NCI-H524 (cell line): ENCODE measurements around the gene ATP11A.
A peak's percentile ranks its signal among the peaks of the same experiment; 100 is the strongest.

Experiments used
- DNase-seq, 2 experiments: peaks; one replicate each; lab custom pipeline; 2025; lab: John Stamatoyannopoulos, UW

Gene ATP11A

GRCh38 chr13:112907871-112908331 is 218.1 kb downstream of the ATP11A start:
- DNase-seq: no peak

- DNase-seq: no peak
Observed at GRCh38 chr13:112908342-112908741, 218.5 kb downstream of the ATP11A start.

GRCh38 chr13:112910016-112910415 is 220.2 kb downstream of the ATP11A start:
- DNase-seq: no peak

DNA sequence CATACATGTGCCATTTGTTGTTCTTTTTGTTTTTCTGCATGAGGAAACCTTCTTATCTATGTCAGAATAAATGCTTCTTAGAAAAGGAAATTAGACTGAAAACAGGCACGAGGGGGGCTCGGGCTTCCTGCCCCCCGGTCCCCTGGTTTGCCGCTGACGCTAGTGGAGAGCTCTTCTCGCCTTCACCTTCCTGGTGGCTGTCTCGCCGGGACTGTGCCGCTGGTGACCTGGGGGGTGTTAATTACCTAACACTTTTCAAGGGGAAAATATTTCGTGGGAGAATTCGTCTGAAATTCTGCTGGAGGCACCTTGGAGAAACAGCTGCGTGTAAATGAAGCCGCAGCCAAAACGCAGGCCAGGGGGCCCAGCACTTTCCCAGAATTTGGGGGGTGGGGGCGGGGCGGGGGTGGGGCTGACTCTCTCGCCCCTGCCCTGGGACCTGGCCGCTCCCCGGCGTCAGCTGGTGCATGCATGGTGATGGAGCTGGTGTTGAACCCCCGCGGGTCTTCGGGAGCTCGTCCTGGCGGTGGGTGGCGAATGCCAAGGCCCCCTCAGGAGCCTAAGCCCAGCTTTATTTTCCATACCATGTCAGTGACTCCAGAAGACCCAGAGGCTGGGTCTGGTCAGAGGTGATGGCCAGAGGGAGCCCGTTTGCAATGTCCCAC is 220.9 kb downstream of the ATP11A start:
- no peak for DNase-seq

- no peak for DNase-seq
Observed at GRCh38 chr13:112911285-112911701, 221.5 kb downstream of the ATP11A start.

GRCh38 chr13:112911883-112912282 is 222.0 kb downstream of the ATP11A start:
- no peak for DNase-seq

DNA sequence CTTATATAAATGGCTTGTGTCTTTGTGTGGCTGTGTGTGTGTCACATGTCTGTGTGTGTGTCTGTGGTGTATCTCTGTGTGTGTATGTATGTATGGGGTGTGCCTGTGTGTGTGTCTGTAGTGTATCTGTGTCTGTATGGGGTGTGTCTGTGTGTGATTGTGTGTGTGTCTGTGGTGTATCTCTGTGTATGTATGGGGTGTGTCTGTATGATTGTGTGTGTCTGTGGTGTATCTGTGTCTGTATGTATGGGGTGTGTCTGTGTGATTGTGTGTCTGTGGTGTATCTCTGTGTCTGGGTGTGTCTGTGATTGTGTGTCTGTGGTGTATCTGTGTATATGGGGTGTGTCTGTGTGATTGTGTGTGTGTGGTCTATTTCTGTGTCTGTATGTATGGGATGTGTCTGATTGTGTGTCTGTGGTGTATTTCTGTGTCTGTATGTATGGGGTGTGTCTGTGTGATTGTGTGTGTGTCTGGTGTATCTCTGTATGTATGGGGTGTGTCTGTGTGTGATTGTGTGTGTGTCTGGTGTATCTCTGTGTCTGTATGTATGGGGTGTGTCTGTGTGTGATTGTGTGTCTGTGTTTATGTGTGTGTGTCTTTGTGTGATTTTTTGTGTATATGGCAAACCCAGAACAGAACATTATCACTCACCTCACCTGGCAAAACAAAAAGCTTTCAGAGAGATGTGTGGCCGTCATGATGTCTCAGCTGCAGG is 223.0 kb downstream of the ATP11A start:
- DNase-seq: no peak

DNA sequence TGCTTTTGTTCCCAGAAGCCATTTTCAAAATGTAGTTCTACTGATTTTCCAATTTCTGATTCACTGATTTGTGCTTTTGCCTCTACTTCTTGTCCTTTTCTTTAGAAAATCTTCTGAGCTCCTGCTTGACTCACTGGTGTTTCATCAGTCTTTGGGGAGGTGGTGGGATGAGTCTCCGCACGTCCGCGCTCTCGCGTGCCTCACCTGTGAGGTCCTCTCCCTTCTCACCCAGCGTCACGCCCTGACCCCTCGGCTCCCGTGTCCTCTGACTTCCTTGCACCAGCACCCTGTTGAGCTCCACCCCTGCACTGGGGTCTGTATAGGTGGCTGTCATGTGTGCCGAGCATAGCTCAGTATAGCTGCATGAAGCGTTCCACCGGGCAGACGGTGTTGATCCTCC is 226.5 kb downstream of the ATP11A start:
- no peak for DNase-seq

DNA sequence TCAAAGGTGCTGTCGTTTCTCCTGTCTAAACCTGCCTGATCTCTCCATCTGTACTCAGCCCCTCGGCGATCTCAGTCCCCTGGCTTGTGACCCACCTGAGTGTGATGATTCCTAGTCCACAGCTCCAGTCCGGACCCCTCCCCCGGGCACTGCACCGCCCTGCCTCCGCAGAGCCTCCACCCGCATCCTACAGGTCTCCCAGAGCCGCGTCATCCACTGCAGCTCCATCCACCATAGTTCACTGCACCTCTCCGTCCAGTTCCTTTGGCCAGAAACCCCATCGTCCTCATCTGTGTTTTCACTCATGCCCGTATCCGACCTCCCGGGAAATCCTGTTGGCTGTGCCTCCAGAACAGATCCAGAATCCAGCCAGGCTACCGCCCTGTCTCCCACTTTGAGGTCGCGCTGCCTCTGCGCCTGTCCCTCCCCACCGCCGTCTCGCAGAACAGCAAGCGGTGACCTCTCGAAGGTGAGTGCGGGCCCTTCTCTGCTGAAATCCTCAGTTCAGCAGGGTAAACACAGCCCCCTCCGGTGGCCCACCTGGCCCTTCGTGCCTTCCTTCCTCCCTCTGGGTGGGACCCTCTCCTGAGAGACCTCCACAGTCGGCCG is 227.3 kb downstream of the ATP11A start:
- DNase-seq: no peak

DNA sequence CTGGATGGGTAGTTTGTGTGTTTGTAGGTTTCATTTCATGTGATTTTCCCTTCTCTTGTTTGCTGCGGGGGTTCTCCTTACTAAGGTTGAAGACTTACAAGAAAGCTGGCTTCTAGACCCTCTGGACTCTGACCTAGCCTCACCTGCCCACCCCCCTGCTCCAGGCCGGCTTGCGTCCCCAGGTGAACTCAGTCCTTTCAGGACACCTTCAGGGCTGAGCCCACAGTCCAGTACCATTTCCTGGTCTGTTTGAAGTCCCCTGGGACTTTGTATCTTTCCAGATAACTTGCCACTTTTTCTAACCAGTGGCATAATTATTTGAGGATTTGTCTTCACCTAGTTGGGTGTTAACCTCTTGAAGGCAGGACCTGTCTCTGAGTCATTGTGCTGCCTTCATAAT is 227.9 kb downstream of the ATP11A start:
- no peak for DNase-seq

DNA sequence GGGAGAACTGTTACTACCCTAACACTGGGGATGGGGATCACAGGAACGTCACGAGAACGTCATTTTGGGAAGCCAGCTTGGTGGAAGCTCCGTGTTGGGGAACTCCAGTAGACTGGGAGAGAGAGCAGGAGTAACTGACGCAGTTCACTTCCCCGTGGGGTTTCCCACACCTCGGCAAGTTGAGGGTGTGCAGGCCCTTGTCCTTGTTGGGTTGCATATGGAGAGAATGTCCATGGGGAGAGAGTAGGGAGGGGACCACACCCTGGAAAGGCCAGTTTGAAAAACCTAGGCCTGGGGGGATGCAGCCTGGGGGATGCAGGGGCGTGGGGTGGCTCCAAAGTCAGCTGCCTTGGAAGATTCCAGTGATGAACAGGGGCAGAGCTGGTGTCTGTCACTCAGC is 228.4 kb downstream of the ATP11A start:
- DNase-seq: no peak

GRCh38 chr13:112918746-112919145 is 228.9 kb downstream of the ATP11A start:
- no peak for DNase-seq

DNA sequence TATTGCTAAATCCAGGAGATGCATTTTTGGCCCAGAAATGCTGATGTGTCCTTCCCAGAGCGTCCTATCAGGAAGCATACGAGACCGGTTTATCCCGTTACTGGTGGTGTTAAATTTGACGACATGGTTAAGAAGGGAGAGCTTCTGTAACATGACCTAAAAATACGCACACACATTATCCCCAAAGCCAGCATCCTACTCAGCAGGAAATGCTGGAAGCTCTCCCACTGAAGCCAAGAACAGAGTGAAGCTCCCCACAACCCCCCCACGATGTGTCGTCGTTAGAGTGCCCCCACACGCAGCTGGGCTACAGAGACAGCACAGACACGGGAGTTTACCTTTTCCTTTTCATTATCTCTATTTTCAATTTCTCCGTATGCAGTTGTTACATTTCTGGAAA is 234.1 kb downstream of the ATP11A start:
- DNase-seq: no peak

GRCh38 chr13:112924365-112924764 is 234.5 kb downstream of the ATP11A start:
- DNase-seq: no peak

- DNase-seq: no peak
Observed at GRCh38 chr13:112926003-112926402, 236.2 kb downstream of the ATP11A start.

GRCh38 chr13:112926993-112927392 is 237.2 kb downstream of the ATP11A start:
- no peak for DNase-seq

- DNase-seq: no peak
Observed at GRCh38 chr13:112928020-112928971, 238.5 kb downstream of the ATP11A start.

GRCh38 chr13:112928972-112929782 is 239.3 kb downstream of the ATP11A start:
- DNase-seq: peak in 1 of 2 experiments; percentile 47

DNA sequence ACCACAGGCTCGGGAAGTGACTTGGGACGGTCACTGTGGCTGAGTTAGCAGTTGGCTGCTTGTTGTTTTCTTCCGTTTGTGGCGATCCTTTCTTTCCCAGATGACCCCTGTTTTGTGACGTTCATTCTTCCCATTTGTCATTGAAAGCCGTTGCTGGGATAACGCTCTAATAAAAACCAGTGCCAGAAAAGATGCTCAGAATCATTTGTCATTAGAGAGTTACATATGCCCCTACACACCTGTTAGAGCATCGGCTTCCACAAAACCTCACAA is 239.9 kb downstream of the ATP11A start:
- DNase-seq: no peak

DNA sequence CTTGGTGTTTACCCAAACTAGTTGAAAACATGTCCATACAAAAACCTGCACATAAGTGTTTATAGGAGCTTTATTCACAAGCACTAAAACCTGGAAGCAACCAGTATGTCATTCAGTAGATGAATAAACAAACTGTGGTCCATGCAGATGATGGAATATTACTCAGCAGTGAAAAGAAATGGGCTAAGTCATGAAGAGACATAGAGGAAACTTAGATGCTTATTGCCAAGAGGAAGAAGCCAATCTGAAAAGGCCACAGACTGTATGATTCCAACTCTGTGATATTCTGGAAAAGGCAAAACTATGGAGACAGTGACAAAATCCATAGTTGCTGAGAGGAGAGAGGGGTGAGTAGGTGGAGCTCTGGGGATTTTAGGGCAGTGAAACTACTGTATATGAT is 240.4 kb downstream of the ATP11A start:
- DNase-seq: no peak
